GM12878 (cell line): Measurements from ENCODE around the gene PCK2. TPM values are rescaled to one million over a fixed set of nuclear protein-coding genes. Genes with fewer than 3 reads are reported as not detected.
A peak's percentile ranks its signal among the peaks of the same experiment; 100 is the strongest.

Source experiments
- ATAC-seq: fragments of 200-7000 bp; cut with Tn5 transposase; 3 replicates; pipeline ENCODE4 v1.9.1; 2020; ENCODE audit warnings: mild to moderate bottlenecking, moderate library complexity
- BruUV-seq: library from RNA; stranded (reverse); fragments of 400-500 nt; replicated peaks from 2 replicates; lab custom pipeline; 2021; lab: Mats Ljungman, UMichigan
- CTCF ChIA-PET: fragments of 300-600 bp; sonication (Branson Sonifier 250); formaldehyde crosslinking; extraction: SDS; loops from one replicate; lab custom pipeline; 2021; ENCODE audit warnings: inconsistent platforms; lab: Yijun Ruan, JAX
- POLR2A ChIA-PET: fragments of 350-600 bp; formaldehyde crosslinking; extraction: SDS; loops from one replicate; lab custom pipeline; 2021; ENCODE audit warnings: inconsistent platforms; lab: Charles Lee
- RAD21 ChIA-PET: fragments of 300-600 bp; sonication (Branson Sonifier 250); formaldehyde crosslinking; loops from one replicate; lab custom pipeline; 2023; ENCODE audit warnings: antibody characterized with exemption; ENCODE audit not compliant: unreplicated experiment; lab: Charles Lee
- SMC1A ChIA-PET: fragments of 300-600 bp; sonication (Branson Sonifier 250); formaldehyde crosslinking; loops from one replicate; lab custom pipeline; 2023; ENCODE audit not compliant: unreplicated experiment, uncharacterized antibody; lab: Charles Lee
- DNase-seq: peaks from one replicate; pipeline ENCODE4 v3.0.0-alpha.2; 2011; ENCODE audit warnings: low read depth, low spot score
- FAIRE-seq: peaks from 3 replicates; lab custom pipeline; 2011; peaks lifted over from hg19 to GRCh38; lab: Jason Lieb, UNC
- H2AFZ ChIP-seq: 2 replicates; pipeline ENCODE4 v1.6.0; 2011; ENCODE audit warnings: low read depth, low read length, control low read depth; ENCODE audit not compliant: control insufficient read depth
- H3K27ac ChIP-seq: 2 replicates; pipeline ENCODE4 v1.5.1; 2011; ENCODE audit warnings: control low read depth; ENCODE audit not compliant: control insufficient read depth, insufficient read depth
- H3K27me3 ChIP-seq, 2 experiments: replicated peaks in 1 of 2; 2 replicates each; pipeline versions ENCODE4 v1.6.0 to v1.6.1; 2011; ENCODE audit warnings: low read length in 1 of 2; ENCODE audit not compliant: control insufficient read depth in 2 of 2, insufficient read depth in 2 of 2
- H3K36me3 ChIP-seq, 2 experiments: 2 replicates each; pipeline ENCODE4 v1.5.1; 2011; ENCODE audit warnings: low read length in 1 of 2; ENCODE audit not compliant: control insufficient read depth in 2 of 2, insufficient read depth in 2 of 2
- H3K4me1 ChIP-seq: 2 replicates; pipeline ENCODE4 v1.6.1; 2011; ENCODE audit warnings: mild to moderate bottlenecking, low read length, moderate library complexity, mixed read lengths; ENCODE audit not compliant: control insufficient read depth, insufficient read depth
- H3K4me2 ChIP-seq: 2 replicates; pipeline ENCODE4 v1.6.0; 2011; ENCODE audit warnings: control low read depth; ENCODE audit not compliant: control insufficient read depth, insufficient read depth
- H3K4me3 ChIP-seq: fragments of 200-600 bp; sonication (generic); 2 replicates; pipeline ENCODE4 v1.5.1; 2016
- H3K79me2 ChIP-seq: 2 replicates; pipeline ENCODE4 v1.6.0; 2011; ENCODE audit warnings: low read length; ENCODE audit not compliant: control insufficient read depth, insufficient read depth
- H3K9ac ChIP-seq: 2 replicates; pipeline ENCODE4 v1.8.0; 2011; ENCODE audit warnings: low read length, control low read depth, mixed read lengths; ENCODE audit not compliant: control insufficient read depth, insufficient read depth
- H3K9me3 ChIP-seq: replicated peaks from 3 replicates; pipeline ENCODE4 v1.5.1; 2011; ENCODE audit warnings: mild to moderate bottlenecking, low read length; ENCODE audit not compliant: control insufficient read depth, insufficient read depth
- H4K20me1 ChIP-seq: 2 replicates; pipeline ENCODE4 v1.6.0; 2011; ENCODE audit not compliant: control insufficient read depth, insufficient read depth
- ATF3 ChIP-seq: IDR thresholded peaks from 2 replicates; pipeline ENCODE4 v1.6.1; 2011; ENCODE audit warnings: low read depth, mild to moderate bottlenecking, low read length, moderate library complexity, borderline replicate concordance; ENCODE audit errors: extremely low read depth
- E4F1 ChIP-seq: fragments of 450-650 bp; IDR thresholded peaks from 2 replicates; pipeline ENCODE4 v1.6.1; 2018; ENCODE audit warnings: borderline replicate concordance, mild to moderate bottlenecking; ENCODE audit not compliant: partially characterized antibody
- POLR2AphosphoS2 ChIP-seq: IDR thresholded peaks from 2 replicates; pipeline ENCODE4 v1.6.1; 2011; ENCODE audit warnings: low read depth, mild to moderate bottlenecking, low read length, improper control_type of control experiment, moderate library complexity
- POLR2AphosphoS5 ChIP-seq: IDR thresholded peaks from 2 replicates; pipeline ENCODE4 v1.6.1; 2011; ENCODE audit warnings: mild to moderate bottlenecking, low read length, inconsistent platforms
- ZNF207 ChIP-seq: fragments of 450-650 bp; IDR thresholded peaks from 2 replicates; pipeline ENCODE4 v1.6.1; 2014; ENCODE audit warnings: antibody characterized with exemption, mild to moderate bottlenecking, borderline replicate concordance
- WGBS: methylation state at CpG from one replicate; pipeline ENCODE4 v1.1.6; 2016; ENCODE audit warnings: low lambda C conversion rate; ENCODE audit not compliant: insufficient replicate concordance, insufficient coverage; ENCODE audit errors: missing lambda C conversion rate; 5-methylcytosine and 5-hydroxymethylcytosine counted together
- in situ Hi-C: fragments of 300-500 bp; cut with MboI; formaldehyde crosslinking; loops from 9 replicates; pipeline ENCODE4 v1.14.3; 2018; ENCODE audit warnings: mixed read lengths
- intact Hi-C: fragments of 100-400 bp; cut with micrococcal nuclease; formaldehyde crosslinking; loops from one replicate; pipeline ENCODE4 v1.14.2; 2022; ENCODE audit not compliant: unreplicated experiment
- polyA plus RNA-seq, 11 experiments: library from polyadenylated mRNA; depleted of rRNA in 4 of 11; unstranded in 6 of 11; stranded (reverse) in 5 of 11; fragments of >200 nt; fragmentation: Nextera tagmentation in 4 of 11; fragmentation: Illumina TruSeq in 1 of 11; extraction: Ambion mirVana in 4 of 11; extraction: Trizol in 1 of 11; gene quantifications; 1 replicate in 1 of 11; 2 replicates in 10 of 11; pipeline versions ENCODE4 v1.2.1 to v1.2.3, GENCODE V29; 2011 to 2016; ENCODE audit warnings: inconsistent platforms in 2 of 11, missing spikeins in 2 of 11, low read depth in 1 of 11
- total RNA-seq, 4 experiments: library from RNA; depleted of rRNA in 3 of 4; stranded (reverse); fragments of >200 nt in 3 of 4; fragmentation: Illumina TruSeq in 1 of 4; extraction: Trizol in 1 of 4; gene quantifications; 2 replicates each; pipeline versions ENCODE4 v1.2.1 to v1.2.3, GENCODE V29; 2013 to 2021

Gene PCK2
- total and polyA plus RNA-seq, 10 of the 15 experiments (the other 5 are each of a cell fraction or from before 2014, with no cell fraction given) = 6.6 to 110 (median 44.6) TPM

DNA sequence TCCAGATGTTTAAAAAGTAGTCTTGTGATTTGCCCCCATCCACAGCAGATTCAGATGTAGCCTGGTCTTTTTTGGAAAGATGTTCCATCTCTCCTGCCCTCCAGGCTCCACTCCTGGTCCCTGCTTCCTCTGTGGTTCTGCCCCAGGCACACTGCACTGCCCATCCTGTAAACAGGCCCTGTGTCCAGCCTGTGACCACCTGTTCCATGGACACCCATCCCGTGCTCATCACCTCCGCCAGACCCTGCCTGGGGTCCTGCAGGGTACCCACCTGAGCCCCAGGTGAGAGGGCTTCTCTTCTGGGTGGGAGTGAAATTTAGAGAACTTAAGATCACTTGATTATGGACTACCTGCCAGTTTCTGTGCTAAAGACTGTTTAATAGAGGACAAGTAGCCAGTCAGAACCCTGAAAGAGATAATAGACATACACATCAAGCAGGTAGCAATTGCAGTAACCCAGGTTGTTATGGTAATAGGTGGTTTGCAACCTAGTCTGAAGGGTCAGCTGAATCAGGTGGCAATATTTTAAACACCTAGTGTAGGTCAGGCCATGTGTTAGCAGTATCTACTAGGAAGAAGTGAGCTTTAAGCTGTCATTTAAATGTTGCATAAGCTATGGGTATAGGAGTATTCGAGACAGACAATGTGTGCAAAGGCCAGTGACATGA is 55.3 kb downstream of the PCK2 start:
- Histone ChIP-seq H3K9me3 (no peaks in the 10 kb centered on the region; the same call in 2 of the 3 replicates), H3K27me3 (no peaks in the 10 kb centered on the region), H3K4me2 (peak overlapping the region; percentile 23; the same call in 1 of the 2 replicates), H3K9ac (no peak overlapping the region), H3K79me2 (peaks cover 49% of the 10 kb centered on the region), H3K4me1 (peaks cover 4% of the 10 kb centered on the region; the same call in 1 of the 2 replicates), H2AFZ (no peak overlapping the region), H3K27ac (no peak overlapping the region), H3K4me3 (peak overlapping the region; percentile 82; the same call in 1 of the 2 replicates), H3K36me3 (peaks cover 18 to 24% of the 10 kb centered on the region in 2 experiments; a peak in 3 of 4 replicates), H4K20me1 (no peaks in the 10 kb centered on the region)
- BruUV-seq = no TSS peak
- TF ChIP-seq E4F1 (no peak), ATF3 (no peak), POLR2AphosphoS5 (peak; percentile 32; the same call in 1 of the 2 replicates), POLR2AphosphoS2 (no peak), ZNF207 (no peak)
- RAD21 ChIA-PET = interaction anchor here (0.8 to 3.8 kb wide), 4 partner anchors 12 to 35 kb away, joined by 3 to 37 read pairs (median 3); partner anchors contain the start of genes DCAF11, IRF9, NRL and PSME1
- WGBS = 96% methylated on average over 3 of the region's 3 CpGs
- FAIRE-seq (no peak), ATAC-seq (no peak), DNase-seq (no peak)
- intact Hi-C loops = loop anchor here (5.0 kb wide), 1 partner anchor 148 kb away; the partner anchor contains the start of genes DHRS1 and NOP9
- CTCF ChIA-PET = interaction anchor here (1.1 to 8.2 kb wide), 4 partner anchors 9 to 92 kb away, joined by 3 to 63 read pairs (median 6); partner anchors contain the start of gene IRF9
- in situ Hi-C loops = no loop called here
- POLR2A ChIA-PET = interaction anchor here (0.6 to 5.8 kb wide), 7 partner anchors 8 to 1087 kb away, joined by 3 to 99 read pairs (median 21); partner anchors contain the start of genes DCAF11, EMC9, IRF9 and NRL
- SMC1A ChIA-PET = interaction anchor here (1.0 to 4.8 kb wide), 7 partner anchors 12 to 63 kb away, joined by 3 to 54 read pairs (median 7); partner anchors contain the start of genes DCAF11, IRF9 and NRL
